ENCODE results near the gene MFAP2.

- TF ChIP-seq TAF1 (IDR thresholded peaks at IDR 0.05; ENCODE audit: borderline replicate concordance, insufficient read depth, low read length): no peak
- no peak for TF ChIP-seq SIN3A (IDR thresholded peaks at IDR 0.05; ENCODE audit: borderline replicate concordance, insufficient read depth, low read length)
- no peak for TF ChIP-seq REST (IDR thresholded peaks at IDR 0.05; ENCODE audit: insufficient read depth in 1 of 2, low read depth in 2 of 2, low read length in 2 of 2)
Measured at GRCh38 chr1:16961297-16962133, 18.9 kb downstream of the MFAP2 start.

Data from PFSK-1 (cell line).